Keratinocyte (primary cell): ENCODE measurements around the gene CCSER1.

Experiments used
- CTCF ChIP-seq, 3 experiments: IDR thresholded peaks in 1 of 3; conservative IDR thresholded peaks in 1 of 3; optimal IDR thresholded peaks in 1 of 3; 2 replicates in 2 of 3; 3 replicates in 1 of 3; pipeline versions ENCODE3 to v1.5.1; 2011; ENCODE audit warnings: low read length in 3 of 3, mild to moderate bottlenecking in 3 of 3, moderate library complexity in 2 of 3, control low read depth in 1 of 3, inconsistent platforms in 1 of 3; ENCODE audit not compliant: insufficient read depth in 2 of 3; ENCODE audit errors: extremely low read depth in 1 of 3
- EZH2 ChIP-seq: IDR thresholded peaks from one replicate; pipeline ENCODE4 v1.6.1; 2012; ENCODE audit warnings: inconsistent platforms, mild to moderate bottlenecking, low read length, moderate library complexity

- no peak for TF ChIP-seq CTCF (optimal IDR thresholded peaks at IDR 0.05 in 1 of 3, IDR thresholded peaks at IDR 0.05 in 1 of 3, conservative IDR thresholded peaks at IDR 0.05 in 1 of 3; ENCODE audit: extremely low read depth in 1 of 3, insufficient read depth in 2 of 3, low read length in 3 of 3)
- TF ChIP-seq EZH2: no peak
Measured at GRCh38 chr4:90215286-90215685, 88.1 kb downstream of the CCSER1 start.
